ENCODE measurements around the gene ZNF772.

The ZNF772 gene

GRCh38 chr19:57436417-57436816 lies 40.9 kb downstream of the ZNF772 start:
- Histone ChIP-seq H3K36me3 (ENCODE audit: insufficient read depth) (no peaks in the 10 kb centered on the region; the same call in 1 of the 2 replicates), H2AFZ (ENCODE audit: low read depth) (no peak overlapping the region), H3K27ac (no peak overlapping the region), H3K4me3 (IDR thresholded peaks at IDR 0.05; ENCODE audit: insufficient read depth, low read depth, low read length) (peak overlapping the region; percentile 23), H3K79me2 (ENCODE audit: insufficient read depth, low read depth) (peaks cover 18% of the 10 kb centered on the region; the same call in 1 of the 2 replicates), H3K27me3 (ENCODE audit: insufficient read depth, low read depth) (no peaks in the 10 kb centered on the region), H3K4me2 (peak overlapping the region; percentile 81), H3K9ac (no peak overlapping the region), H3K4me1 (ENCODE audit: low read depth, poor library complexity, severe bottlenecking) (peaks cover 7% of the 10 kb centered on the region), H4K20me1 (ENCODE audit: insufficient read depth) (no peaks in the 10 kb centered on the region)
- TF ChIP-seq CTCF (conservative IDR thresholded peaks at IDR 0.05; ENCODE audit: low read depth, low read length) = no peak

- Histone ChIP-seq H4K20me1 (ENCODE audit: insufficient read depth) (no peaks in the 10 kb centered on the region), H2AFZ (ENCODE audit: low read depth) (peak within 1 kb of the TSS; percentile 81), H3K9ac (peak within 1 kb of the TSS; percentile 71), H3K4me2 (peak within 1 kb of the TSS; percentile 81), H3K36me3 (ENCODE audit: insufficient read depth) (no peaks in the 10 kb centered on the region; the same call in 1 of the 2 replicates), H3K27me3 (ENCODE audit: insufficient read depth, low read depth) (no peaks in the 10 kb centered on the region), H3K79me2 (ENCODE audit: insufficient read depth, low read depth) (peaks cover 18% of the 10 kb centered on the region; the same call in 1 of the 2 replicates), H3K4me1 (ENCODE audit: low read depth, poor library complexity, severe bottlenecking) (peaks cover 7% of the 10 kb centered on the region), H3K27ac (peak within 1 kb of the TSS; percentile 46; the same call in 1 of the 2 replicates), H3K4me3 (IDR thresholded peaks at IDR 0.05; ENCODE audit: insufficient read depth, low read depth, low read length) (peak within 1 kb of the TSS; percentile 23)
- no peak for TF ChIP-seq CTCF (conservative IDR thresholded peaks at IDR 0.05; ENCODE audit: low read depth, low read length)
Observed at GRCh38 chr19:57435062-57435978, 42.0 kb downstream of the ZNF772 start, which contains the start of gene ZNF749. Gene ZNF749 (plus strand): TSS chr19:57435325. CDS start chr19:57435579, 254 bp downstream.

GRCh38 chr19:57434386-57435061 lies 42.8 kb downstream of the ZNF772 start:
- peak overlapping the region; percentile 71; the same call in 1 of the 2 replicates for H3K9ac ChIP-seq
- TF ChIP-seq CTCF (conservative IDR thresholded peaks at IDR 0.05; ENCODE audit: low read depth, low read length) = no peak
- no peaks in the 10 kb centered on the region for H3K36me3 ChIP-seq (ENCODE audit: insufficient read depth)
- peak overlapping the region; percentile 81 for H2AFZ ChIP-seq (ENCODE audit: low read depth)
- H3K27me3 ChIP-seq (ENCODE audit: insufficient read depth, low read depth) = no peaks in the 10 kb centered on the region
- H3K27ac ChIP-seq = no peak overlapping the region
- H3K79me2 ChIP-seq (ENCODE audit: insufficient read depth, low read depth) = peaks cover 18% of the 10 kb centered on the region; the same call in 1 of the 2 replicates
- peaks cover 7% of the 10 kb centered on the region for H3K4me1 ChIP-seq (ENCODE audit: low read depth, poor library complexity, severe bottlenecking)
- H3K4me2 ChIP-seq = peak overlapping the region; percentile 67
- no peaks in the 10 kb centered on the region for H4K20me1 ChIP-seq (ENCODE audit: insufficient read depth)
- H3K4me3 ChIP-seq (IDR thresholded peaks at IDR 0.05; ENCODE audit: insufficient read depth, low read depth, low read length) = no peak overlapping the region

GRCh38 chr19:57421037-57421436 lies 56.3 kb downstream of the ZNF772 start:
- H3K9ac ChIP-seq = no peak overlapping the region
- no peak overlapping the region for H3K4me3 ChIP-seq (IDR thresholded peaks at IDR 0.05; ENCODE audit: insufficient read depth, low read depth, low read length)
- H3K4me2 ChIP-seq = no peak overlapping the region
- H3K36me3 ChIP-seq (ENCODE audit: insufficient read depth) = peaks cover 33% of the 10 kb centered on the region; the same call in 1 of the 2 replicates
- H3K4me1 ChIP-seq (ENCODE audit: low read depth, poor library complexity, severe bottlenecking) = no peaks in the 10 kb centered on the region
- H3K79me2 ChIP-seq (ENCODE audit: insufficient read depth, low read depth) = no peaks in the 10 kb centered on the region
- no peak overlapping the region for H2AFZ ChIP-seq (ENCODE audit: low read depth)
- no peaks in the 10 kb centered on the region for H4K20me1 ChIP-seq (ENCODE audit: insufficient read depth)
- TF ChIP-seq CTCF (conservative IDR thresholded peaks at IDR 0.05; ENCODE audit: low read depth, low read length) = no peak
- H3K27ac ChIP-seq = no peak overlapping the region
- H3K27me3 ChIP-seq (ENCODE audit: insufficient read depth, low read depth) = no peaks in the 10 kb centered on the region
